Measurements from ENCODE around the gene CAMTA1. TPM values are rescaled to one million over a fixed set of nuclear protein-coding genes. Genes with fewer than 3 reads are reported as not detected.

Gene CAMTA1
- total and polyA plus RNA-seq, 8 donors, result 42.8 to 213 (median 118) TPM

GRCh38 chr1:7519861-7520395 lies 734.7 kb downstream of the CAMTA1 start:
- H3K36me3 ChIP-seq, result no peaks in the 10 kb centered on the region
- H3K27me3 ChIP-seq, result peaks cover 0 to 17% (median 5%) of the 10 kb centered on the region in 3 donors
- no peaks in the 10 kb centered on the region for H3K9me3 ChIP-seq
- H3K27ac ChIP-seq, result no peak overlapping the region
- intact Hi-C loops (cut with DNase I; ENCODE audit: low total_unique reads), result no loop called here
- DNase-seq, result no peak
- TF ChIP-seq EP300 (IDR thresholded peaks at IDR 0.05) (no peak), POLR2A (IDR thresholded peaks at IDR 0.05) (no peak), CTCF (IDR thresholded peaks at IDR 0.05) (no peak), POLR2AphosphoS5 (IDR thresholded peaks at IDR 0.05) (no peak)
- no peaks in the 10 kb centered on the region for H3K4me1 ChIP-seq
- 75 to 87% (median 81%) methylated on average over 8 to 9 of the region's 9 CpGs for WGBS, 5 donors
- no peak overlapping the region for H3K4me3 ChIP-seq

GRCh38 chr1:7520496-7520895 lies 735.2 kb downstream of the CAMTA1 start:
- TF ChIP-seq POLR2AphosphoS5 (IDR thresholded peaks at IDR 0.05), result no peak
- no peak for TF ChIP-seq EP300 (IDR thresholded peaks at IDR 0.05)
- no peak for TF ChIP-seq POLR2A (IDR thresholded peaks at IDR 0.05)
- H3K27ac ChIP-seq, result no peak overlapping the region
- peaks cover 0 to 17% (median 5%) of the 10 kb centered on the region in 3 donors for H3K27me3 ChIP-seq
- no peaks in the 10 kb centered on the region for H3K4me1 ChIP-seq
- intact Hi-C loops (cut with DNase I; ENCODE audit: low total_unique reads), result no loop called here
- H3K9me3 ChIP-seq, result no peaks in the 10 kb centered on the region
- no peaks in the 10 kb centered on the region for H3K36me3 ChIP-seq
- 68 to 93% (median 83%) methylated on average over 4 of the region's 4 CpGs for WGBS, 5 donors
- H3K4me3 ChIP-seq, result no peak overlapping the region
- DNase-seq, result no peak

- no peak for DNase-seq
- H3K9me3 ChIP-seq, result no peaks in the 10 kb centered on the region
- H3K36me3 ChIP-seq, result no peaks in the 10 kb centered on the region
- H3K27ac ChIP-seq, result no peak overlapping the region
- 79 to 89% (median 81%) methylated on average over 16 of the region's 16 CpGs for WGBS, 5 donors
- H3K4me3 ChIP-seq, result no peak overlapping the region
- no peaks in the 10 kb centered on the region for H3K4me1 ChIP-seq
- H3K27me3 ChIP-seq, result peaks cover 0 to 7% (median 0%) of the 10 kb centered on the region in 3 donors
- no peak for TF ChIP-seq POLR2A (IDR thresholded peaks at IDR 0.05)
- no peak for TF ChIP-seq CTCF (IDR thresholded peaks at IDR 0.05)
- TF ChIP-seq POLR2AphosphoS5 (IDR thresholded peaks at IDR 0.05), result no peak
- TF ChIP-seq EP300 (IDR thresholded peaks at IDR 0.05), result no peak
- intact Hi-C loops (cut with DNase I; ENCODE audit: low total_unique reads), result no loop called here
Measured at GRCh38 chr1:7524341-7525337, 739.4 kb downstream of the CAMTA1 start.

- intact Hi-C loops (cut with DNase I; ENCODE audit: low total_unique reads), result no loop called here
- 79 to 87% (median 84%) methylated on average over 12 of the region's 12 CpGs for WGBS, 5 donors
- DNase-seq, result no peak
Measured at GRCh38 chr1:7525338-7526063, 740.2 kb downstream of the CAMTA1 start.

More at GRCh38 chr1:7525338-7526063, 740.2 kb downstream of the CAMTA1 start:
- Histone ChIP-seq H3K9me3 (no peaks in the 10 kb centered on the region), H3K27ac (no peak overlapping the region), H3K4me1 (no peaks in the 10 kb centered on the region), H3K27me3 (peaks cover 0 to 7% (median 0%) of the 10 kb centered on the region in 3 donors), H3K36me3 (no peaks in the 10 kb centered on the region), H3K4me3 (no peak overlapping the region)
- TF ChIP-seq POLR2AphosphoS5 (IDR thresholded peaks at IDR 0.05) (no peak), POLR2A (IDR thresholded peaks at IDR 0.05) (no peak), CTCF (IDR thresholded peaks at IDR 0.05) (no peak), EP300 (IDR thresholded peaks at IDR 0.05) (no peak)

All from stomach (tissue), 9 donors.